Prostate gland (tissue), 2 donors: Measurements from ENCODE around the gene CACNG6.

Source experiments
- CTCF ChIP-seq, 4 experiments: fragments of 200-600 bp in 2 of 4; fragments of 450-650 bp in 2 of 4; sonication (generic) in 2 of 4; IDR thresholded peaks; 1 replicate in 3 of 4; 2 replicates in 1 of 4; pipeline ENCODE4 v1.5.1; 2016 to 2019; ENCODE audit warnings: antibody characterized with exemption in 4 of 4, mild to moderate bottlenecking in 2 of 4, moderate library complexity in 2 of 4
- POLR2A ChIP-seq: fragments of 450-650 bp; IDR thresholded peaks from one replicate; pipeline ENCODE4 v1.6.1; 2016; ENCODE audit warnings: antibody characterized with exemption, mild to moderate bottlenecking

GRCh38 chr19:54029301-54029700 lies 37.9 kb downstream of the CACNG6 start:
- TF ChIP-seq CTCF (IDR thresholded peaks at IDR 0.05) (no peak), POLR2A (no peak)
